C4-2B (cell line): ENCODE results near the gene CARD10.

Source experiments
- ZFX ChIP-seq: fragments of 450-650 bp; IDR thresholded peaks from 2 replicates; pipeline ENCODE4 v1.6.1; 2017
- TF ChIP-seq, protein P1 (sequence below): fragments of 450-650 bp; conservative IDR thresholded peaks from 2 replicates; pipeline ENCODE4 v1.5.1; 2017; ENCODE audit warnings: mild to moderate bottlenecking

- TF ChIP-seq, protein P1, sequence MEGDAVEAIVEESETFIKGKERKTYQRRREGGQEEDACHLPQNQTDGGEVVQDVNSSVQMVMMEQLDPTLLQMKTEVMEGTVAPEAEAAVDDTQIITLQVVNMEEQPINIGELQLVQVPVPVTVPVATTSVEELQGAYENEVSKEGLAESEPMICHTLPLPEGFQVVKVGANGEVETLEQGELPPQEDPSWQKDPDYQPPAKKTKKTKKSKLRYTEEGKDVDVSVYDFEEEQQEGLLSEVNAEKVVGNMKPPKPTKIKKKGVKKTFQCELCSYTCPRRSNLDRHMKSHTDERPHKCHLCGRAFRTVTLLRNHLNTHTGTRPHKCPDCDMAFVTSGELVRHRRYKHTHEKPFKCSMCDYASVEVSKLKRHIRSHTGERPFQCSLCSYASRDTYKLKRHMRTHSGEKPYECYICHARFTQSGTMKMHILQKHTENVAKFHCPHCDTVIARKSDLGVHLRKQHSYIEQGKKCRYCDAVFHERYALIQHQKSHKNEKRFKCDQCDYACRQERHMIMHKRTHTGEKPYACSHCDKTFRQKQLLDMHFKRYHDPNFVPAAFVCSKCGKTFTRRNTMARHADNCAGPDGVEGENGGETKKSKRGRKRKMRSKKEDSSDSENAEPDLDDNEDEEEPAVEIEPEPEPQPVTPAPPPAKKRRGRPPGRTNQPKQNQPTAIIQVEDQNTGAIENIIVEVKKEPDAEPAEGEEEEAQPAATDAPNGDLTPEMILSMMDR, result no peak
- no peak for TF ChIP-seq ZFX
Observed at GRCh38 chr22:37497062-37497599, 22.1 kb downstream of the CARD10 start.
